NCI-H2171 (cell line): ENCODE data around the gene ASPSCR1.
"Not testable (repeated sequence)": the region's sequence is repeated elsewhere in the genome, so short reads cannot be mapped to it uniquely, and the experiment has no call there.

ENCODE experiments used
- DNase-seq: peaks from one replicate; lab custom pipeline; 2025; lab: John Stamatoyannopoulos, UW

Gene ASPSCR1

GRCh38 chr17:81941484-81942166, 35.8 kb upstream of the ASPSCR1 start:
- peak; percentile 67 for DNase-seq

GRCh38 chr17:81942167-81942553, 35.3 kb upstream of the ASPSCR1 start:
- DNase-seq: no peak

DNA sequence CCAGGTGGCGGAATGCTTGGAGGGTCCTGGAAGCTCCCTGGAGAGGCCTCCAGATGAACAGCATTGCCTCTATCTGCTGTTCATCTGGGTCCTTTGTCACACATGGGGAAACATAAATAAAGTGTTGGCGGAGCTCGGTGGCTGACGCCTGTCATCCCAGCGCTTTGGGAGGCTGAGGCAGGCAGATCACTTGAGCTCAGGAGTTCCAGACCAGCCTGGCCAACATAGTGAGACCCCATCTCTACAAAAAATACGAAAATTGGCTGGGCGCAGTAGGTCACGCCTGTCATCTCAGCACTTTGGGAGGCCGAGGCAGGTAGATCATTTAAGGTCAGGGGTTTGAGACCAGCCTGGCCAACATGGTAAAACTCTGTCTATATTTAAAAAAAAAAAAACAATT, 32.6 kb upstream of the ASPSCR1 start:
- DNase-seq: no peak

DNA sequence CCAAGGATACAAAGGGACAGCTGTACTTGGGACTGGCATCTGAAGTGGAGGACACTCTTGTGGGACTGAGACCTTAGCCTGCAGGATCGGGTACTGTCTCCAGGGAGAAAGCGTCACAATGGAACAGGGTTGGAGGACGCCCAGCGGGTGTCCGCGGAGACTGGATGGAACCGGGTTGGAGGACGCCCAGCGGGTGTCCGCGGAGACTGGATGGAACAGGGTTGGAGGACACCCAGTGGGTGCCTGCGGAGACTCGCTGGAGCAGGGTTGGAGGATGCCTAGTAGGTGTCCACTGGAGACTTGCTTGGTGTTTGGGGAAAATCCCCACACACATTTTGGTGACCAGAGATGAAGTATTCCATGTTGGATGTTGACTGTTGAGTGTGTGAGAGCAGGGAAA, 30.2 kb upstream of the ASPSCR1 start, which contains the start of gene MYADML2:
MYADML2 (minus strand) TSS at position 45 of the 400 bp plus-strand sequence. CDS start 5,492 bp downstream, outside the sequence.
- DNase-seq: no peak

GRCh38 chr17:81948635-81949378, 28.6 kb upstream of the ASPSCR1 start:
- no peak for DNase-seq

DNA sequence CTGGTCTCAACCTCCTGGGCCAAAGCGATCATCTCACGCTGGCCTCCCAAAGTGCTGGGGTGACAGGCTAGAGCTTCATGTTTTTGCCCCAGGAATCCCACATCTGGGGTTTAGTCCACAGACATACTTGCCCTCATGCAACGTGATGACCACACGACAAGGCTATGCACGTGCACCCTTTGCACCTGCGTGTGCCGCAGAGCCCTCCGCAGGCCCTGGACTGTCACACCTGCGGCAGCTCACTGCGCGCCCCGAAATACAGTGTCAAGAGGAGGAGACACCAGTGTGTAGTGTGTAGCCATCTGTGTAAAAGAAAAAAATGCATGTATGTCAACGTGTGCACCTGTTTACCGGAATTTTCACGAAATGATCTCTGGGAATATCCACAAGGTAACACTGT, 26.9 kb upstream of the ASPSCR1 start:
- no peak for DNase-seq

- no peak for DNase-seq
Observed at GRCh38 chr17:81951785-81952684, 25.4 kb upstream of the ASPSCR1 start.

- no peak for DNase-seq
Observed at GRCh38 chr17:81952792-81953228, 24.6 kb upstream of the ASPSCR1 start.

DNA sequence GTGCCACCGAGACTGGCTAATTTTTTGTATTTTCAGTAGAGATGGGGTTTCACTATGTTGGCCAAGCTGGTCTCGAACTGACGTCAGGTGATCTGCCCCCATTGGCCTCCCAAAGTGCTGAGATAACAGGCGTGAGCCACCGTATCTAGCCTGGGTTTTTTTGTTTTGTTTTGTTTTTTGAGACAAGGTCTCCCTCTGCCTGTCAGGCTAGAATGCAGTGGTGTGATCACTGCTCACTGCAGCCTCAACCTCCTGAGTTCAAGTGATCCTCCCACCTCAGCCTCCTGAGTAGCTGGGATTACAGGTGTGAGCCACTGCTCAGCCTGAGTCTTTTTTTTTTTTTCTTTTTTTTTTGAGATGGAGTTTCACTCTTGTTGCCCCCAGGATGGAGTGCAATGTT, 24.0 kb upstream of the ASPSCR1 start:
- DNase-seq: not testable (repeated sequence)

DNA sequence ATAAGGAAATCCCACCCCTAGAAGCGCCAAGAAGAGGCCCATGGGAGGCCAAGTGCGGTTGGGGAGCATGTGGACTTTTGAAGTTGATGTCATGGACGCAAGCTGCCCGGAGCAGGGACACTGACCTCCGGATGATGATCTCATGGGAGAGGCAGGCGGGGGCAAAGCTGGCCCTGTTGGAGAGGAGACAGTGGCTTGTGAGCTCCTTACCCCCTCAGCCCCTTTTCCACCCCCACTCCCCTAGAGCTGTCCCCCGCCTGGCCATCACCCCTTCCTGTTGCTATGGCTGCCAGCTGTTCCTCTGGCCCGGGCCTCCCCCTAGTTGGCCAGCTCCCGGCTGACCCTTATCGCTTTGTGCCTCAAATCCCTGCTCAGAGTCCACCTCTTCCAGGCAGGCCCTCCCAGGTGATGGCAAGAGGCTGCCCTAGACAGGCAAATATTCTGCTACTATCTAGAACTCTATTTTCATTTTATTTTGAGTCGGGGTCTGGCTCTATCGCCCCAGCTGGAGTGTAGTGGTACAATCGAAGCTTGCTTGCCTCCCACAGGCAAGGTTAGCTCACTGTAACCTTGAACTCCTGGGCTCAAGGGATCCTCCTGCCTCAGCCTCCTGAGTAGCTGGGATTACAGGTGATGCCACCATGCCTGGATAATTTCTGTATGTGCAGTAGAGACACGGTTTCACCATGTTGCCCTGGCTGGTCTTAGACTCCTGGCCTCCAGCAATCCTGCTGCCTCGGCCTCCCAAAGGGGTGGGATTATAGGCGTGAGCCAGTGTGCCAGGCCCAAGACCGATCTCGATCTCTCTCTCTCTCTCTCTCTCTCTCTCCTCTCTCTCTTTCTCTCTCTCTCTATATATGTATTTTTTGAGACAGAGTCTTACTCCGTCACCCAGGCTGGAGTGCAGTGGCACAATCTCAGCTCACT, 23.0 kb upstream of the ASPSCR1 start:
- DNase-seq: no peak

DNA sequence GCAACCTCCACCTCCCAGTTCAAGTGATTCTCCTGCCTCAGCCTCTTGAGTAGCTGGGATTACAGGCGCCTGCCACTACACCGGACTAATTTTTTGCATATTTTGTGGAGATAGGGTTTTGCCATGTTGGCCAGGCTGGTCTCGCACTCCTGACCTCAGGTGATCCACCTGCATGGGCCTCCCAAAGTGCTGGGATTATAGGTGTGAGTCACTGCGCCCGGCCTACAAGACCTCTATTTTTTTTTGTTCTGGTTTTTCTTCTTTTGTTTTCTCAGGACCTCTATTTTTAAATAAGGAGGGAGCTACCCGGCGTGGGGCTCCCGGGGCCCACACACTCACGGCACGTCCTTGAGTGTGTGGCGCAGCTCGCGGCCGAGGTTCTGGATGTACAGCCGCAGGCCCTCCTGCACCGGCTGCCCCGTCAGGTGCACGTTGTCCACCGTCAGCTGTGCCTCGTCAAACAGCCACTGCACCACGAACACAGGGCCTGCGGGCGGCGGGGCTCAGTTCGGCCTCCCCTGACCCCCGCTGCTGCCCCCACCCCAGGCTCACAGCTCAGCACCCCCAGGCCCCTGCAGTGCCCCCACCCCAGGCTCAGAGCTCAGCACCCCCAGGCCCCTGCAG, 22.3 kb upstream of the ASPSCR1 start:
- no peak for DNase-seq

DNA sequence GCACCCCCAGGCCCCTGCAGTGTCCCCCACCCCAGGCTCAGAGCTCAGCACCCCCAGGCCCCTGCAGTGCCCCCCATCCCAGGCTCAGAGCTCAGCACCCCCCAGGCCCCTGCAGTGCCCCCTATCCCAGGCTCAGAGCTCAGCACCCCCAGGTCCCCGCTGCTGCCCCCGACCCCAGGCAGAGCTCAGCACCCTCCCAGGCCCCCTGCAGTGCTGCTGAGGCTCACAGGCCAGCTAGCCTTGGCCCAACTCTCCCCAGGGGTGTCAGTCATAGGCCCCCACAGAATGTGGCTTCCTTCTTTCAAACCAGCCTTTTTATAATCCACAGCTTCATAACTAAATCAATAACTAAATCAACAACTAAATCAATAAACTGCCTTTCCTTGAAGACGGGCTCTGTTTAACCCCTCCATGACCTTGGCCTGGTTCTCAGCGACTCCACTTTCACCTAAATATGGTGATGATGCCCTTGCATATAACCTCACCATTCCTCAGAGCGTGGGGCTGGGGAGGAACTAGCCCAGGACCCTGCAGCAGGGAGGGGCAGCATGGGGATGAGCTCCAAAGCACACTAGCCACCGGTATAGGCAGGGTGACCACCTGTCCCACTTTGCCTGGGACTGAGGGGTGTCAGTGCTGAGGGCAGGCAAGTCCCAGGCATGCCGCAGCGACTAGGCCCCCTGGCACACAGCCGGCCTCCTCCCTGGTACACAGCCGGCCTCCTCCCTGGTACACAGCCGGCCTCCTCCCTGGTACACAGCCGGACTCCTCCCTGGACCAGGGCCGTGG, 21.5 kb upstream of the ASPSCR1 start:
- DNase-seq: no peak

DNA sequence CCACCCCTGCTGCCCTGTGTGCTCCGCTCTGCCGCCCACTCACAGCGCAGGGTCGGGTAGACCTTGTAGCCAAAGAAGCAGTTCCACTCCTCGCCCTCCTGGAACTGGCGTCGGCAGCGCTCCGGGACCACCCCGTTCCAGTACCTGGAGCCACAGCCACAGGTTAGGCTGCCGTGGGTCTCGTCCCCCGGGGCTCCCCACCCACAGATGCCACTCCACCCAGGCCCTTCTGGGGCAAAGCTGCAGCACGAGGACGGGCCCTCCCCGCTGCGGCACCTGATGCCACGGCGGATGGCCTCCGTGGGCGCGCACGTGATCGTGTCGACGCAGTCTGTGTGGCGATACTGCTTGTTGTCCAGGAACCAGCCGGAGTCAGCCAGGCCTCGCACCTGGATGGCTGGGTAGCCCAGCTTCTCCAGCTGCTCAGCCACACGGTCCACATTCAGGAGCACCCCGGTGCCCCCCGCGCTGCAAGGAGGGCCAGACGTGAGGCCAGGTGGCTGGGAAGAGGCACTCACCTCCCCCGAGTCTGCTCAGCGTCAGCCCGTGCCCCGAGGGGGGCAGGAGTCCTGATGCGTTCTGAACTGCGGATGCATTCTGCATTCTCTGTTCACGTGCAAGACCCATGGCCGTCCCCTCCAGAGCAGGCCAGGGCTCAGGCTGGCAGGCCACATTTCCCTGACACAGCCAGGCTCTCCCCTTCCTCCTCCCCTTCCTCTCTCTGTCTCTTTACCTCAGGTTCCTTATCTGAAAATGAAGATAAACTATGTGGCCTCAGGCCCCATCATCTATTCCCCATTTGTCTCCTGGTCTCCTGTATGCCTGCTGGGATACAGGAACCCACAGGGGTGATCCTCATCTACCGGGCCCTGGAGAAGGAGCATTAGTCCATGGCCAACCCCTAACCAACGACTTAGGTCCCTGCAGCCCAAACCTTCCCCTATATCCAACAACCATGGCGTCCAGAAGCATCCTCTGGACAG, 20.5 kb upstream of the ASPSCR1 start:
- DNase-seq: peak; percentile 52

DNA sequence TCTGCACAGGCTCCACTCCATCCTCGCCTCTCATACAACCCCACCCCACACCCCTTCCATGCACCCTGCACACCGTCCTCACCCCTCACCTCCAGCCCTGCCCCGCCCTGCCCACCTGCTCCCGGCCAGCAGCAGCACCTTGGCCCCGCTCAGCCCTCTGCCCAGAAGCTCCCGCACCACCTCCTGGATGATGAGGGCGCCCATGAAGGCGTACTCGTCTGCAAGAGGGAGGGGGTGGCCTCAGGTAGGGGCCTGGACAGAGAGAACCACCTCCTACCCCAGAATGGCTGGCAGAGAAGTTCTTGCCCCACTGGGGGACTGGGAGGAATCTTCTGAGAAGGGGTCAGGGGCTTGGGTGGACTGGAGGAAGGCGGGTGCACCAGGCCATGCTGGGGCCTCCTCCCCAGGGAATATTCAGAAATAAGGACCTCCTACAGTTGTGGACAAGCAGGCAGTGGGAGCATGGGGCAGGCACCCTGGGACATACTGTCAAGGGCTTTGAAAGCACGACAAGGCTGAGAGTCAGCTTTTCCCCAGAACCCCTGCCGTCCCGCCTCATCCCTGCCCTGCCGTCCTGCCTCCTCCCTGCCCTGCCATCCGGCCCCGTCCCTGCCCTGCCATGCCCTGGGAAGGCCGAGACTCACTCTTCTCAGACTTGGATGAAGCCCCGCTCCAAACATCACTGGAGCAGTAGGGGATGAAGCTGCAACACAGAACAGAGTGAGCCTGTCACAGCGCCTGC, 19.6 kb upstream of the ASPSCR1 start:
- DNase-seq: no peak

DNA sequence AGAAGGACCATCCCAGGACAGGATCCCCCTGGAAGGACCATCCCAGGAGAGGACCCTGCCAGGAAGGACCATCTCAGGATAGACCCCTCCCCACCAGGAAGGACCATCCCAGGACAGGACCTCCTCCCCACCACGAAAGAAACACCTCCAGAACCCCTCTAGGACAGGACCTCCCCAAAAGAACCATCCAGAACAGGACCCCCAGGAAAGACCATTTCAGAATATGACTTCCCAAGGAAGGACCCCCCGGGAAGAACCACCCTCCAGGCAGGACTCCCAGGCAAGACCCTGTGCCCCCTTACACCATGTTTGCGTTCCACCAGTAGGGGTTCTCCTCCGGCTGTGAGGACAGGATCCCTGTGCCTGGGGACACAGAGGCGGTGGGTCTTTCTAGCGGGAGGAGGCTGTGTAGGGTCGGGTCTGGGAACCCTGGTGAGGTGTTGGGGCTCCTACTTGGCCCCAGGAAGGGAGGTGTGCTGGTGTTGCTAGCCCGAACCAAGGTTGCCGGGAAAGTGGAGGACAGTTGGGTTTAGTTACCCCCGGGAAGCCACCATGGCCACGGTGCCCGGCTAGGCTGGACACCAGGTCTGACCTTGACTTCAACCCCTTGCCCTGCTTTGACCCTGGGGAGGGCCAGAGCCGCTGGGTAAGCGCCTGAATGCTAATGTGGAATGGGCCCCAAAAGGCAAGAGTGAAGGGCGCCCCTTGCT, 18.6 kb upstream of the ASPSCR1 start:
- no peak for DNase-seq

DNA sequence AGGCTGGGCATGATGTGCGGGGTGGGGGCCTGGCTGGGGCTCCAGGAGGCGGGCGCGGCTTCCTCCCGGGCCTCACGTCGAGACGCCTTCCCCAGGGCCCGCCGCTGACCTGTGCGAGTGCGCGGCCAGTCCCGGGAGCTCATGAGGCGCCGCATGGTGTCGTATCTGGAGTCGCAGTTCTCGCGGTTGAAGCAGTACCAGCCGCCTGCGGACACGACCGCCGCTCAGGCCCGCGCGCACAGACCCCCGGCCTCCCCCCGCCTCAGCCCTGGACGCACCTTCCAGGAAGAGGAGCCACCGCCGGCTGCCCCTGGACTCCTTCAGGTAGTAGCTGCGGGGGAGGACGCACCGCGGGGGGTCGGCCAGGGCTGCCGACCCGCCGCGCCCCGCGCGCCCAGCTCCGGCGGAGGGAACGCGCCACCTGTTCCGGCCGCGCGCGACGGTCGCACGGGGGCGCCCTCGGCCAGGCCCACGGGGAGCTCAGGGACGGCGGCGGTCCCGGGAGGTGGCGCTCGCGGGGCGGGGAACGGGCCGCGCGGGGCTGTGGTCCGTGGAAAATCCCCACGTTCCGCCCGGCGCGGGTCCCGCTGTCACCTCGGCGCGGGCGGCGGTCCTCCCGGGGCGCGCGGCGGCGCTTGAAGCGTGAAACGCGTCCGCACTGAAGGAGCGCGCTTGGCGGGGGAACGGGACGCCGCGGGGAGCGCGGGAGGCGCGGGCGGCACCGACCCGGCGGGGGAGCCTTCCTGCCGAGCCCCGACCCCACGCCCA, 17.9 kb upstream of the ASPSCR1 start:
- peak; percentile 33 for DNase-seq
